H54 (cell line): Measurements from ENCODE around the gene TMEM161A.
"Not testable (repeated sequence)": the region's sequence is repeated elsewhere in the genome, so short reads cannot be mapped to it uniquely, and the experiment has no call there.

Source experiments
- DNase-seq: peaks from one replicate; pipeline ENCODE4 v3.0.0; 2011; ENCODE audit warnings: low spot score, mixed read lengths; ENCODE audit not compliant: insufficient read length
- FAIRE-seq: peaks from 3 replicates; lab custom pipeline; 2011; peaks lifted over from hg19 to GRCh38; lab: Jason Lieb, UNC
- POLR2A ChIP-seq: IDR thresholded peaks from 2 replicates; pipeline ENCODE4 v1.6.1; 2011; ENCODE audit warnings: low read depth, mild to moderate bottlenecking, low read length

The TMEM161A gene

GRCh38 chr19:19169236-19170052 lies 31.2 kb upstream of the TMEM161A start:
- no peak for FAIRE-seq
- DNase-seq = no peak
- TF ChIP-seq POLR2A = no peak

- FAIRE-seq = no peak
- DNase-seq = no peak
- no peak for TF ChIP-seq POLR2A
Observed at GRCh38 chr19:19167612-19168011, 29.3 kb upstream of the TMEM161A start.

GRCh38 chr19:19165396-19165795 lies 27.1 kb upstream of the TMEM161A start:
- no peak for FAIRE-seq
- no peak for TF ChIP-seq POLR2A
- no peak for DNase-seq

- no peak for TF ChIP-seq POLR2A
- FAIRE-seq (no peak), DNase-seq (no peak)
Observed at GRCh38 chr19:19162495-19162894, 24.2 kb upstream of the TMEM161A start.

GRCh38 chr19:19160461-19161035 lies 22.3 kb upstream of the TMEM161A start:
- FAIRE-seq (no peak), DNase-seq (no peak)
- TF ChIP-seq POLR2A = no peak

- no peak for TF ChIP-seq POLR2A
- FAIRE-seq (no peak), DNase-seq (no peak)
Observed at GRCh38 chr19:19159534-19159933, 21.3 kb upstream of the TMEM161A start.

- no peak for FAIRE-seq
- no peak for DNase-seq
- TF ChIP-seq POLR2A = no peak
Observed at GRCh38 chr19:19157808-19158207, 19.5 kb upstream of the TMEM161A start.

GRCh38 chr19:19155495-19156219 lies 17.4 kb upstream of the TMEM161A start:
- DNase-seq = no peak
- TF ChIP-seq POLR2A = no peak
- FAIRE-seq = no peak

- no peak for DNase-seq
- no peak for TF ChIP-seq POLR2A
- no peak for FAIRE-seq
Observed at GRCh38 chr19:19154768-19155494, 16.7 kb upstream of the TMEM161A start.

- no peak for DNase-seq
- no peak for FAIRE-seq
- no peak for TF ChIP-seq POLR2A
Observed at GRCh38 chr19:19152668-19153384, 14.5 kb upstream of the TMEM161A start.

- FAIRE-seq = no peak
- TF ChIP-seq POLR2A = no peak
- no peak for DNase-seq
Observed at GRCh38 chr19:19151418-19151817, 13.1 kb upstream of the TMEM161A start.

GRCh38 chr19:19149435-19149834 lies 11.2 kb upstream of the TMEM161A start:
- DNase-seq = no peak
- no peak for TF ChIP-seq POLR2A
- FAIRE-seq = no peak

- DNase-seq, FAIRE-seq: not testable (repeated sequence)
Observed at GRCh38 chr19:19148504-19148903, 10.2 kb upstream of the TMEM161A start.
